ENCODE data around the gene UTS2. TPM values are rescaled to one million over a fixed set of nuclear protein-coding genes. Genes with fewer than 3 reads are reported as not detected.
A peak's percentile ranks its signal among the peaks of the same experiment; 100 is the strongest.

The UTS2 gene, protein sequence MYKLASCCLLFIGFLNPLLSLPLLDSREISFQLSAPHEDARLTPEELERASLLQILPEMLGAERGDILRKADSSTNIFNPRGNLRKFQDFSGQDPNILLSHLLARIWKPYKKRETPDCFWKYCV
- not detected in 2 replicates for total RNA-seq

DNA sequence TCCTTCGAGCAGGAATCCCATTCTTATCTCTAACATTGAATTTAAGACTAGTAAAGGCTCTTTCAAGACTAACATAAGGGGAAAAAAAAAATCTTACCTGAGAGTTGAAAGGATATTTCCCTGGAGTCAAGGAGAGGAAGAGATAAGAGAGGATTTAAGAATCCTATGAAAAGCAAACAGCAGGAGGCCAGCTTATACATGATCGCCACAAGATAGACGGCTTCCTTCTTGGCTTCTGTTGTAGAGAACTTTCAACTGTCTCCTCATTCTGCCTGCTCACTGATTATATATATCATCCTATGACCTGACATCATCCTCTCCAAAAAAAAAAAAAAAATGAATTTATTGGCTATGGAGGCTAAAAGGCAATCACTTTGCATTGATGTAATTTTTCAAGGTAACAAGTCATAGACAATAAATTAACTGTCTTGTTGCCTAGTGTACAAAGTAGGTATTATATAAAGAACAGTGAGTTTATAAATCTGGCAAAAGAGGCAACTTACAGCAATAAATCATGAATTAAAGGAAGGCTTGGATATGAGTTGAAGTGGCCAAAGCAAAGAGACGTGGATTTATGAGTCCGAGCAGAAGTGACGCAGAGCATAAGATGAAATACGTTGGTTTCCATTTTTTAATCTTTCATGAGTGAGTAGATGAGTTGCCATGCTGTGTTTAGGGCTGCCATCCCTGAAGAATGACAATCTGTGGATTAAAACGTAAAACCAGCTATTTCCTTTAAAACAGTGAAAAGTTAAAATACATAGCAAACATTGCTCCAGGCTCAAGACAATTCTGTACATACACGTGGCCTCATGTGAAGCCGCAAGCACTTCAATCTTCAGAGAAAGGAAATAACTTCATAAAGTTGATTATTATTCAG is at the start of gene UTS2:
Gene UTS2 (minus strand): TSS at position 262 of the 880 bp plus-strand sequence. CDS start 62 bp downstream, at position 200.
- no peak for DNase-seq (ENCODE audit: low spot score)
- Mint-ChIP-seq H3K4me3 (no peak within 1 kb of the TSS), H3K27ac (no peak within 1 kb of the TSS), H3K4me1 (ENCODE audit: low read depth) (no peaks in the 10 kb centered on the region), H3K36me3 (ENCODE audit: low read depth) (no peaks in the 10 kb centered on the region), H3K27me3 (ENCODE audit: insufficient read depth) (peaks cover 3% of the 10 kb centered on the region), H3K9me3 (no peaks in the 10 kb centered on the region)
- intact Hi-C loops (cut with micrococcal nuclease): no loop called here

DNA sequence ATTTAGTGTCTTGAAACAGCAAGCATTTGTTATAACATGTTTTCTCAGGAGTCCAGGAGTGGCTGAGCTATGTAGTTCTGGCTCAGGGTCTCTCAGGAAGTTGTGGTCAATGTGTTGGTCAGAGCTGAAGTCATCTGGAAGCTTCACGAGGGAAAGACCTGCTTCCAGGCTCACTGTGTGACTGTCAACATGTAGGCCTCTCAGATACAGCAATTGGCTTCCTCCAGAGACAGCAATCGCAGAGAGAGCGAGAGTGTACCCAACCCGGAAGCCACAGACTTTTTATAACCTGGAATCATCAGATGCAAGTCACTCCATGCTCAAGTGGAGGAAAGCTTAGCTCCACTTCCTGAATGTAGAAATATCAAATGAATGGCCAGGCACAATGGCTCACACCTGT is 46.9 kb upstream of the UTS2 start:
- H3K27me3 Mint-ChIP-seq (ENCODE audit: insufficient read depth): peaks cover 7% of the 10 kb centered on the region
- peak overlapping the region; percentile 23 for H3K27ac Mint-ChIP-seq
- no peaks in the 10 kb centered on the region for H3K9me3 Mint-ChIP-seq
- no peak overlapping the region for H3K4me3 Mint-ChIP-seq
- H3K4me1 Mint-ChIP-seq (ENCODE audit: low read depth): peaks cover 7% of the 10 kb centered on the region
- no peak for DNase-seq (ENCODE audit: low spot score)
- no peaks in the 10 kb centered on the region for H3K36me3 Mint-ChIP-seq (ENCODE audit: low read depth)
- intact Hi-C loops (cut with micrococcal nuclease): loop anchor here (5.0 kb wide), 1 partner anchor 48 kb away; no protein-coding TSS in a partner anchor

DNA sequence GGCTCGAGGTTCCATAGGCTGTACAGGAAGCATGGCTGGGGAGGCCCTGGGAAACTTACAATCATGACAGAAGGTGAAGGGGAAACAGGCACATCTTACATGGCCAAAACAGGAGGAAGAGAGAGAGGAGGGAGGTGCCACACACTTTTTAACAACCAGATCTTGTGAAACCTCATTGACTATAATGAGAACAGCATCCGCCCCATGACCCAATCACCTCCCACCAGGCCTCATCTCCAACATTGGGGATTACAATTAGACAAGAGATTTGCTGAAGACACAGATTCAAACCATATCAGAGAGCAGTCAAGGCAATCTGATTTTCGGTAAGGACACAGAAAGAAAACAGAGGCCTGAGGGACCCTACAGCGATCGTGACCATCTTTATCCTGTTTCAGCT is 46.1 kb upstream of the UTS2 start:
- no peaks in the 10 kb centered on the region for H3K36me3 Mint-ChIP-seq (ENCODE audit: low read depth)
- no peaks in the 10 kb centered on the region for H3K9me3 Mint-ChIP-seq
- no peak for DNase-seq (ENCODE audit: low spot score)
- peaks cover 7% of the 10 kb centered on the region for H3K4me1 Mint-ChIP-seq (ENCODE audit: low read depth)
- peaks cover 7% of the 10 kb centered on the region for H3K27me3 Mint-ChIP-seq (ENCODE audit: insufficient read depth)
- intact Hi-C loops (cut with micrococcal nuclease): no loop called here
- H3K4me3 Mint-ChIP-seq: no peak overlapping the region
- no peak overlapping the region for H3K27ac Mint-ChIP-seq

DNA sequence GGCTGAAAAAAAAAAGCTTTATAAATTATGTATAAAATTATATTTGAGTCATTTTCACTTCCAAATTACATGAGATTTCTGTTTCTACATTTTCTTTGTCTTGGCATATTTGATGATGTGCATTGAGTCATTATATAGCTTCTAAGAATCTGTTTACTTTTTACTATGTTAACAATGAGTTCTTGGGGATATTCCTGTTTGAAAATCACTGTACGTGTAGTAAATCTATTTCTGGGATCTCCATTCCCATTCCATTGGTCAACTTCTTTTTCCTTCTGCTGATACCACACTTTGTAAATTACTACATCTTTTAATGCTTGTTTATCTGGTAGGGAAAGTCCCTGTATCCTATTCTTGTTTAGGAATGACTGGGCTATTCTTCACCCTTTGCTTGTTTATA is 44.1 kb upstream of the UTS2 start:
- H3K9me3 Mint-ChIP-seq: no peaks in the 10 kb centered on the region
- no peak for DNase-seq (ENCODE audit: low spot score)
- no peaks in the 10 kb centered on the region for H3K36me3 Mint-ChIP-seq (ENCODE audit: low read depth)
- no peaks in the 10 kb centered on the region for H3K4me1 Mint-ChIP-seq (ENCODE audit: low read depth)
- H3K27ac Mint-ChIP-seq: no peak overlapping the region
- peaks cover 7% of the 10 kb centered on the region for H3K27me3 Mint-ChIP-seq (ENCODE audit: insufficient read depth)
- no peak overlapping the region for H3K4me3 Mint-ChIP-seq
- intact Hi-C loops (cut with micrococcal nuclease): no loop called here

DNA sequence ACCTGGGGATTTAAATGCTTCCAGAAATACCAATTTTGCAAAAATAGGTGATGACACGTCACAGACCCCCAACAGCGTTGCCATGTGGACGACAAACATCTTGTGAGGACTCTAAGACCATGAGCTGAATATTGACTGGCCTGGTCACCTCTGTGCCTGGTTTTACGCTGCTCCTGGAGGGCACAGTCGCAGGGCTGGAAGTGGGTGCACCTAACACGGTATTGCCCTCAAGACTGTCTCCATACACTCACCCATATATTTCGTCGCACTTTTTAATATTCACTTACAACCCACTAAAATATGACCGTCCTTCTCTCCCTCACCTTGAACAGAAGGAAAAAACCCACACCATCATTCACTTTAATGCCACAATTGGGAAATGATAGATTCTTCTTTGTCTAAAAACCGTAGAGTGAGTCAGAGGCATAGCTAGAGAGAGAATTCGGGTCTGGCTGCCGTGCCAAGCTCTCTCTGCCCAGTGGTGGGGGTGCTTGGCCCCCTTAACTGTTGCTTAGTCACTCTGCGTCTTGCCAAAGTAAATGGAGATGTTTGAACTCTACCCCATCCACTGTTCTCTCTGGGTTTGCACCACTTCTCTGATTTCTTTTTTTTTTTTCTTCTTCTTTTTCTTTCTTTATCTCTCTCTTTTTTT is 40.8 kb upstream of the UTS2 start:
- Mint-ChIP-seq H3K9me3 (no peaks in the 10 kb centered on the region), H3K36me3 (ENCODE audit: low read depth) (no peaks in the 10 kb centered on the region), H3K27ac (no peak overlapping the region), H3K4me3 (no peak overlapping the region), H3K27me3 (ENCODE audit: insufficient read depth) (peaks cover 12% of the 10 kb centered on the region), H3K4me1 (ENCODE audit: low read depth) (no peaks in the 10 kb centered on the region)
- no peak for DNase-seq (ENCODE audit: low spot score)
- intact Hi-C loops (cut with micrococcal nuclease): no loop called here

DNA sequence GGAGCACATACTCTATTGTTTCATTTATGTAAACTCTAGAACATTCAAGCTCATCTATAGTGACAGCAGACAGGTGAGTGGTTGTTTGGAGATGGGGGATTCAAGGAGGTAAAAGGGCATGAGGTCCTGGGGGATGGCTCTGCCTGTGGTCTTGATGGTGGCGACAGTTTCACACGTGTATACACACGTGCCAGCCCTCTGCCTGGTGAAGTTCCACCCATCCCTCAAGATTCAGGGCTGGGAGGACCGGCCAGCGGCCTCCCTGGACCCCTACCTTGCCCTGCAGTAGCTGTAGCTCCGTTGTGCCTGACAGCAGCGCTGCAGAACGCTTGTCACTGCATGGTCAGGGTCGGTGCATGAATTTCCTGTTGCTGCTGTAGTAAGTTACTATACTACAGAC is 38.9 kb upstream of the UTS2 start:
- intact Hi-C loops (cut with micrococcal nuclease): no loop called here
- DNase-seq (ENCODE audit: low spot score): no peak
- no peak overlapping the region for H3K27ac Mint-ChIP-seq

DNA sequence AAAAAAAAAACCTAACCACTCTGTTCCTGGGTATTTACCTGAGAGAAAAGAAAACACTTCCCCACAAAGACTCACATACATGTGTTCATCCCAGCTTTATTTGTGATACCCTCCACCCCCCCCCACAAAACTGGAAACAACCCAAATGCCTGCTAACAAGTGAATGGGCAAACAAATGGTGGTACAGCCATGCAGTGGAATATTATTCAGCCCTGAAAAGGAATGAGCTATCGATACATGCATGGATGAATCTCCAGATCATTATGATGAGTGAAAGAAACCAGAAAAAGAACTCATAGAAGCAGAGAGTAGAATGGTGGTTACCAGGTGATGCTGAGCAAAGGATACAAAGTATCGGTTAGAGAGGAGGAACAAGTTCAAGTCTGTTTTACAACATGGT is 38.0 kb upstream of the UTS2 start:
- intact Hi-C loops (cut with micrococcal nuclease): no loop called here
- Mint-ChIP-seq H3K36me3 (ENCODE audit: low read depth) (no peaks in the 10 kb centered on the region), H3K4me3 (no peak overlapping the region), H3K4me1 (ENCODE audit: low read depth) (no peaks in the 10 kb centered on the region), H3K27ac (no peak overlapping the region), H3K9me3 (no peaks in the 10 kb centered on the region), H3K27me3 (ENCODE audit: insufficient read depth) (peaks cover 15% of the 10 kb centered on the region)
- DNase-seq (ENCODE audit: low spot score): no peak

More for the DNA sequence above, 38.9 kb upstream of the UTS2 start:
- Mint-ChIP-seq H3K9me3 (no peaks in the 10 kb centered on the region), H3K4me3 (no peak overlapping the region), H3K27me3 (ENCODE audit: insufficient read depth) (peaks cover 12% of the 10 kb centered on the region), H3K4me1 (ENCODE audit: low read depth) (no peaks in the 10 kb centered on the region), H3K36me3 (ENCODE audit: low read depth) (no peaks in the 10 kb centered on the region)

DNA sequence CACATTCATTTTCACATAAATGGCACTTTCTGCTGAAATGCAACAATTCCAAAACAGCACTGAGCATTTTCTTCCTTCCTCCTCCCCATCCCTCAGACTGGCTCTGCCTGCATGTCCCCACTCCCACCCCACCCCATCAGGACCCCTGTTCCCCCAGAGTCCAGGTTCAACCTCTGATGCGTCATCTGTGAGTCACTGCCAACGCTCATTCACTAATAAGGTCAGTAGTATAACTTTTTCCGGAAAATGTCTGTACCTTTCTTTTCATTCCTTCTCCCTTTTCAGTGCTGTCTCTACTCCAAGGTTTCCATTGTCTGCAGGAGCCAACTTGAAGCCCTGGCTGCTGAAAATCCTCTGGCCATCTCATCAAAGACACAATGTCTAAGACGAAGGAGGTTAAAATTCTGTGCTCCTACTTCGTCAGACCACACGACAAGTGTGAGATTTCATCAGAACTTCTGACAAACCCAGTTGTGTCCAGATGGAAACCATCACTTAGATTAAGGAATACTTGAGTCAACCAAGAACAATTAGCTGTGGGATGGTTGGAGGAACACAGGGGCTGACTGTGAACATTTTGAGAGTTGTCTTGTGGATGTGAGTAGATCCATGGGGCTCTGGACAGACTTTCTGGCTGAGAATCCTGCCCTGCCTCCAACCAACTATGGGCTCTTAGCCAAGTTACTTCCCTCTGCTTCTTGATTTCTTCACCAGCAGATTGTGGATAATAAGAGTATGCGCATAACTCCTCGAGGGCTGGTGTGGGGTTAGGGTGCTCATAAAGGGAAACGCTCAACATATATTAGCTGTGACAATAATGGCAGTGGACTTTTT is 35.6 kb upstream of the UTS2 start:
- no peaks in the 10 kb centered on the region for H3K36me3 Mint-ChIP-seq (ENCODE audit: low read depth)

DNA sequence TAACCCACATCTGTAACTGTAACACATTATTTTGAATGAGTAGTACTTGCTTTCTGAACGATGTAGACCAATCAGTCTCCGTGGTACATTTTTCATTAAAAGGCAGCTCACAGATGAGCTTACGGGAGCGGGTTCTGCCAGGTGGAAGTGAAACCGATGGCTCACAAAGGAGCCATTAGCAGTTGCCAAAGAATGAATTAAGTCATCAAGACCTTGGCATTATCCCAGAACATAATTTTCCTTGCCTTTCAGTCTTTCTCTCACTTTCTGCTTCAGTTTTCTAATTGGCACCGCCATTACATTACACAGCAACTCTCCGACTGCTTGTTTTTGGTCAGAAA is 33.5 kb upstream of the UTS2 start:
- DNase-seq (ENCODE audit: low spot score): no peak
- peaks cover 7% of the 10 kb centered on the region for H3K9me3 Mint-ChIP-seq
- no peak overlapping the region for H3K4me3 Mint-ChIP-seq
- H3K36me3 Mint-ChIP-seq (ENCODE audit: low read depth): no peaks in the 10 kb centered on the region
- no peak overlapping the region for H3K27ac Mint-ChIP-seq
- intact Hi-C loops (cut with micrococcal nuclease): no loop called here
- peaks cover 25% of the 10 kb centered on the region for H3K27me3 Mint-ChIP-seq (ENCODE audit: insufficient read depth)
- no peaks in the 10 kb centered on the region for H3K4me1 Mint-ChIP-seq (ENCODE audit: low read depth)

More for the DNA sequence above, 35.6 kb upstream of the UTS2 start:
- intact Hi-C loops (cut with micrococcal nuclease): no loop called here
- Mint-ChIP-seq H3K4me3 (no peak overlapping the region), H3K4me1 (ENCODE audit: low read depth) (no peaks in the 10 kb centered on the region), H3K9me3 (peaks cover 7% of the 10 kb centered on the region), H3K27me3 (ENCODE audit: insufficient read depth) (peaks cover 25% of the 10 kb centered on the region), H3K27ac (no peak overlapping the region)
- DNase-seq (ENCODE audit: low spot score): no peak

DNA sequence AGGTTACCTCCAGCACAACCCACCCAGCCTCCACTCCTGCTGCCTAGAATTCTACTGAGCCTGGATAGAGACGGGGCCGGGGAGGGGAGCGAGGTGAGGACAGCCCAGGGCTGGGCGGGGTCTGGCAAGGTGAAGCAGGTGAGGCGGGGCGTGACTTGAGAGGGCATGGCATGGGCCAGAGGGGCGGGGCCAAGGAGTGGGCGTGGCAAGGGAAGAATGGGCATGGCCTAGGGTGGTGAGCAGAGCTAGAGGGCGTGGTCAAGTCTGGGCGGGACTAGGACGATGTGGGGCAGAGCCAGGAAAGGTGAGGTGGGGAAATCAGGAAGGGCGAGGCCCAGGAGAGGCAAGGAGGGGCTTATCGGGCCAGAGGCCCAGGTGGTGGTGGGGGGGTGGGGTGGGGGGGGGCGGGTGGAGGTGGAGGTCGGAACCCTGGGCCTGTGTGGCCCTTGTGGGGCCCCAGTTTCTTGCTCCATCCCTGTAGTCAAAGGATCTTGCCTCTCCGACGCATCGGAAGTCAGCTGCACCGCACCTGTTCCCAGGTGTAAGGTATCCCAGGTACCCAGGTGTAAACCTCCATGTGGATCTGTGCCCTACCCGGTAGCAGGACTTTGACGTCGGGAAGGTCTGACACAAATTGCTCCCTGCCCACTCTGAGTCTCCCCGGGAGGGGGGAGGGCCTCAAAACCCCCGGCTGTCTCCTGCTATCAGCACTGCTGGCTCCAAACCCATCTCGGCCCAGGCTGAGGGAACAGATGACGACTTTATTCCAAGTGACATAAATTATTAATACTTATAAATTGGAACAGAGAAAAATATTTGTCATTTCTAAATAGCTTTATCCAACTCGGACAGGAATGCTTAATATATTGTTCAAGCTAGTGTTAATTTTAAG is 32.9 kb upstream of the UTS2 start:
- intact Hi-C loops (cut with micrococcal nuclease): no loop called here

DNA sequence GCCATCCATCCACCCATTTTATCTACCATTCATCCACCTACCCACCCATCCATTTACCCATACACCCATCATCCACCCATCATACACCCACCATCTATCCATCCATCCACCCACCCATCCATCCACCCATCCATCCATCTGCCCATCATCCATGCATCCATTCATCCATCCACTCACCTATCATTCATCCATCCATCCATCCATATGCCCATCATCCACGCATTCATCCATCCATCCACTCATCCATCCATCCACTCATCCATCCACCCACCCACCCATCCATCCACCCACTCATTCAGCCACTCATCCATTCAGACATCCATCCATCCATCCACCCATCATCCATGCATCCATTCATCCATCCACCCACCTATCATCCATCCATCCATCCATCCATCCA is 31.9 kb upstream of the UTS2 start:
- H3K9me3 Mint-ChIP-seq: peaks cover 7% of the 10 kb centered on the region
- H3K4me1 Mint-ChIP-seq (ENCODE audit: low read depth): no peaks in the 10 kb centered on the region
- no peak for DNase-seq (ENCODE audit: low spot score)
- H3K27ac Mint-ChIP-seq: no peak overlapping the region
- H3K27me3 Mint-ChIP-seq (ENCODE audit: insufficient read depth): peaks cover 19% of the 10 kb centered on the region
- no peak overlapping the region for H3K4me3 Mint-ChIP-seq
- H3K36me3 Mint-ChIP-seq (ENCODE audit: low read depth): no peaks in the 10 kb centered on the region
- intact Hi-C loops (cut with micrococcal nuclease): no loop called here

More for the DNA sequence above, 32.9 kb upstream of the UTS2 start:
- H3K9me3 Mint-ChIP-seq: peaks cover 7% of the 10 kb centered on the region
- peaks cover 25% of the 10 kb centered on the region for H3K27me3 Mint-ChIP-seq (ENCODE audit: insufficient read depth)
- no peak overlapping the region for H3K27ac Mint-ChIP-seq
- no peaks in the 10 kb centered on the region for H3K4me1 Mint-ChIP-seq (ENCODE audit: low read depth)
- no peaks in the 10 kb centered on the region for H3K36me3 Mint-ChIP-seq (ENCODE audit: low read depth)
- H3K4me3 Mint-ChIP-seq: no peak overlapping the region
- DNase-seq (ENCODE audit: low spot score): no peak

DNA sequence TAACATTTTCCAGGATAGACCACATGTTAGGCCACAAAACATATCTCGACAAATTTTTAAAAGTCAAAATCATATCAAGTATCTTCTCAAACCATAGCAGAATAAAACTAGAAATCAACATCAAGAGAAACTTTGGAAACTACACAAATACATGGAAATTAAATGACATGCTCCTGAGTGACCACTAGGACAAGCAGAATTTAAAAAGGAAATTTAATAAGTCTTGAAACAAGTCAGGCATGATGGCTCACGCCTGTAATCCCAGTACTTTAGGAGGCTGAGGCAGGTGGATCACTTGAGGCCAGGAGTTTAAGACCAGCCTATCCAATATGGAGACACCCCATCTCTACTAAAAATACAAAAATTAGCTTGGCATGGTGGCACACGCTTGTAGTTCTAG is 26.4 kb upstream of the UTS2 start:
- Mint-ChIP-seq H3K27ac (no peak overlapping the region), H3K4me1 (ENCODE audit: low read depth) (peaks cover 6% of the 10 kb centered on the region), H3K9me3 (peaks cover 16% of the 10 kb centered on the region), H3K4me3 (no peak overlapping the region), H3K27me3 (ENCODE audit: insufficient read depth) (peaks cover 7% of the 10 kb centered on the region), H3K36me3 (ENCODE audit: low read depth) (no peaks in the 10 kb centered on the region)
- intact Hi-C loops (cut with micrococcal nuclease): no loop called here
- DNase-seq (ENCODE audit: low spot score): no peak
